Measurements from ENCODE around the gene CAMK2A.

DNA sequence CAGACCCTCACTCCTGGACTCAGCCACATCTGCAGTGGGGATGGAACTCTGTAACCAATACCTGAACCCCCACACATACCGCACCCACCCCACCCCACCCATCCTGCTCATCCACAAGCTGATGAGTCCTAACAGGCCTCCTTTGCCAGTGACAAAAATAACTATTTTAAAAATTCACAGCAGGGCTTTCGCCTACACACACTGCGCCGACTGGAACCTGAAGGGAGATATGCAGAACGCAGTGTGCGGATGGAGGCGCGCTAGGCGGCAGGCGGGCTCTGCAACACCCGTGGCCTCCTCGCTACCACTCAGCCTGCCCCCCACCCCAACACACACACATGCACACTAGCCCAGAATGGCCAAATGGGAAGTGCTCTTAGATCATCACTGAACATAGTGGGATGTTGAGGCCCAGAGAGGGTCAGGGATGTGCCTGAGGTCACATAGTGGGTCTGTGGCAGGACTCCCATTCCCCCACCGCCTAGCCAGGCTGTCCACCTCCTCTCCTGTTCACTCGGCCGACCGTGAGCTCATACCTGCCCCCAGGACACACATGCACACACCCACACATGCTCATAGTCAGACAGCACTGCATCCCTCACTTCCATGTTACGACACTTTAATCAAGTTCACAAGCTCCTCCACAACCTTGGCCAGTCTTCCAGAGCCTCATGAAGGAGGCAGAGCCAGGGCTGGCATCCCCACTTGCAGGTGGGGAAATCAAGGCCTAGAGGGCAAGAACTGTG, 6.3 kb upstream of the CAMK2A start:
- TF ChIP-seq, protein P1, sequence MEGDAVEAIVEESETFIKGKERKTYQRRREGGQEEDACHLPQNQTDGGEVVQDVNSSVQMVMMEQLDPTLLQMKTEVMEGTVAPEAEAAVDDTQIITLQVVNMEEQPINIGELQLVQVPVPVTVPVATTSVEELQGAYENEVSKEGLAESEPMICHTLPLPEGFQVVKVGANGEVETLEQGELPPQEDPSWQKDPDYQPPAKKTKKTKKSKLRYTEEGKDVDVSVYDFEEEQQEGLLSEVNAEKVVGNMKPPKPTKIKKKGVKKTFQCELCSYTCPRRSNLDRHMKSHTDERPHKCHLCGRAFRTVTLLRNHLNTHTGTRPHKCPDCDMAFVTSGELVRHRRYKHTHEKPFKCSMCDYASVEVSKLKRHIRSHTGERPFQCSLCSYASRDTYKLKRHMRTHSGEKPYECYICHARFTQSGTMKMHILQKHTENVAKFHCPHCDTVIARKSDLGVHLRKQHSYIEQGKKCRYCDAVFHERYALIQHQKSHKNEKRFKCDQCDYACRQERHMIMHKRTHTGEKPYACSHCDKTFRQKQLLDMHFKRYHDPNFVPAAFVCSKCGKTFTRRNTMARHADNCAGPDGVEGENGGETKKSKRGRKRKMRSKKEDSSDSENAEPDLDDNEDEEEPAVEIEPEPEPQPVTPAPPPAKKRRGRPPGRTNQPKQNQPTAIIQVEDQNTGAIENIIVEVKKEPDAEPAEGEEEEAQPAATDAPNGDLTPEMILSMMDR (IDR thresholded peaks at IDR 0.05; ENCODE audit: extremely low read depth in 1 of 2, insufficient read depth in 1 of 2, low read depth in 1 of 2, low read length in 2 of 2): no peak
- TF ChIP-seq FOS (IDR thresholded peaks at IDR 0.05; ENCODE audit: borderline replicate concordance, insufficient read depth, low read length) (no peak), EZH2 (IDR thresholded peaks at IDR 0.05; ENCODE audit: borderline replicate concordance, low read depth, low read length, severe bottlenecking) (no peak), POLR2AphosphoS5 (IDR thresholded peaks at IDR 0.05; ENCODE audit: insufficient read depth, low read depth, low read length) (no peak), JUN (IDR thresholded peaks at IDR 0.05; ENCODE audit: borderline replicate concordance, insufficient read depth, insufficient read length, low read depth) (no peak)

Measured in endothelial cell of umbilical vein (primary cell).